Measurements from ENCODE around the gene VWA1. TPM values are rescaled to one million over a fixed set of nuclear protein-coding genes. Genes with fewer than 3 reads are reported as not detected.

Gene VWA1
- polyA plus RNA-seq, 1 of the 3 experiments (the other 2 are of a cell fraction): 7.4 TPM

- CTCF ChIA-PET: interaction anchor here (0.6 to 1.9 kb wide), 7 partner anchors 11 to 103 kb away, joined by 3 to 8 read pairs (median 4); partner anchors contain the start of gene AURKAIP1
- 82% methylated on average over 19 of the region's 20 CpGs for WGBS (ENCODE audit: low lambda C conversion rate)
Observed at GRCh38 chr1:1402072-1402900, 33.2 kb upstream of the VWA1 start.

More at GRCh38 chr1:1402072-1402900, 33.2 kb upstream of the VWA1 start:
- DNase-seq: peak; percentile 63
- no peak overlapping the region for H2AFZ ChIP-seq (ENCODE audit: low read depth)
- H4K20me1 ChIP-seq (ENCODE audit: insufficient read depth): no peaks in the 10 kb centered on the region
- H3K9me2 ChIP-seq: no peaks in the 10 kb centered on the region
- H3K9me3 ChIP-seq: no peaks in the 10 kb centered on the region
- H3K4me2 ChIP-seq: no peak overlapping the region
- H3F3A ChIP-seq (replicated peaks; ENCODE audit: insufficient read depth): peaks cover 30% of the 10 kb centered on the region
- H3K4me1 ChIP-seq (ENCODE audit: control insufficient read depth in 1 of 2, insufficient read depth in 2 of 2, low read depth in 1 of 2, low read length in 1 of 2): peaks cover 12 to 34% of the 10 kb centered on the region in 2 experiments; a peak in 3 of 4 replicates
- peaks cover 89% of the 10 kb centered on the region for H3K79me2 ChIP-seq (ENCODE audit: insufficient read depth)
- peak overlapping the region in 1 of 2 experiments; percentile 27; a peak in 1 of 4 replicates for H3K27ac ChIP-seq (ENCODE audit: low read depth in 2 of 2, low read length in 1 of 2)
- no peak overlapping the region for H3K9ac ChIP-seq
- POLR2A ChIA-PET: interaction anchor here (1.1 to 1.3 kb wide), 3 partner anchors 27 to 137 kb away, joined by 3 read pairs; partner anchors contain the start of gene AURKAIP1
- peak overlapping the region in 1 of 2 experiments; percentile 16; a peak in 1 of 4 replicates for H3K4me3 ChIP-seq (ENCODE audit: low read depth in 2 of 2, low read length in 1 of 2)
- no peaks in the 10 kb centered on the region for H3K27me3 ChIP-seq (ENCODE audit: insufficient read depth)
- H3K36me3 ChIP-seq (replicated peaks in 1 of 2; ENCODE audit: control insufficient read depth in 1 of 2, insufficient read depth in 2 of 2, low read length in 1 of 2): peaks cover 24 to 35% of the 10 kb centered on the region in 2 experiments
- TF ChIP-seq RFX5 (IDR thresholded peaks at IDR 0.05; ENCODE audit: low read length): no peak
- TF ChIP-seq POLR2AphosphoS5 (IDR thresholded peaks at IDR 0.05; ENCODE audit: low read depth, low read length): no peak
- peak; percentile 75 for TF ChIP-seq CHD2 (IDR thresholded peaks at IDR 0.05; ENCODE audit: low read length, partially characterized antibody)
- peak; percentile 24; the same call in 1 of the 2 replicates for TF ChIP-seq SMC3 (IDR thresholded peaks at IDR 0.05; ENCODE audit: low read depth, low read length)
- TF ChIP-seq TAF1 (IDR thresholded peaks at IDR 0.05; ENCODE audit: borderline replicate concordance, low read depth, low read length): no peak
- no peak for TF ChIP-seq YY1 (IDR thresholded peaks at IDR 0.05; ENCODE audit: low read depth)
- no peak for TF ChIP-seq IRF3 (IDR thresholded peaks at IDR 0.05; ENCODE audit: low read depth, low read length)
- no peak for TF ChIP-seq USF2 (IDR thresholded peaks at IDR 0.05; ENCODE audit: borderline replicate concordance, low read depth, low read length)
- peak; percentile 70 for TF ChIP-seq CTCF (IDR thresholded peaks at IDR 0.05)
- TF ChIP-seq NRF1 (IDR thresholded peaks at IDR 0.05; ENCODE audit: low read depth, low read length): no peak
- no peak for TF ChIP-seq REST (IDR thresholded peaks at IDR 0.05; ENCODE audit: low read depth, low read length)
- TF ChIP-seq NFIC (IDR thresholded peaks at IDR 0.05; ENCODE audit: borderline replicate concordance): no peak
- no peak for TF ChIP-seq GATA2 (CRISPR knock-in tag; IDR thresholded peaks at IDR 0.05)
- TF ChIP-seq RAD21 (IDR thresholded peaks at IDR 0.05; ENCODE audit: low read length): no peak
- no peak for TF ChIP-seq MAX (IDR thresholded peaks at IDR 0.05; ENCODE audit: low read depth)
- no peak for TF ChIP-seq ELF1 (IDR thresholded peaks at IDR 0.05)
- TF ChIP-seq EP300 (IDR thresholded peaks at IDR 0.05; ENCODE audit: borderline replicate concordance in 1 of 2, low read depth in 1 of 2, low read length in 1 of 2): no peak
